ENCODE results near the gene SLC9C2.

SLC9C2 gene

GRCh38 chr1:173561263-173561662 is 41.6 kb downstream of the SLC9C2 start:
- no peak for TF ChIP-seq CTCF (IDR thresholded peaks at IDR 0.05; ENCODE audit: extremely low read depth, insufficient read depth, missing control alignments)
- DNase-seq (ENCODE audit: low spot score) = no peak
- in situ Hi-C loops (cut with MboI; ENCODE audit: low pct_unique_long_range_greater_than_20kb, low sequenced_read_pairs, unreplicated experiment) = no loop called here

- TF ChIP-seq CTCF (IDR thresholded peaks at IDR 0.05; ENCODE audit: extremely low read depth, insufficient read depth, missing control alignments) = no peak
- in situ Hi-C loops (cut with MboI; ENCODE audit: low pct_unique_long_range_greater_than_20kb, low sequenced_read_pairs, unreplicated experiment) = no loop called here
- DNase-seq (ENCODE audit: low spot score) = no peak
Observed at GRCh38 chr1:173560285-173560880, 42.5 kb downstream of the SLC9C2 start.

GRCh38 chr1:173555651-173556305 is 47.1 kb downstream of the SLC9C2 start:
- TF ChIP-seq CTCF (IDR thresholded peaks at IDR 0.05; ENCODE audit: extremely low read depth, insufficient read depth, missing control alignments) = no peak
- in situ Hi-C loops (cut with MboI; ENCODE audit: low pct_unique_long_range_greater_than_20kb, low sequenced_read_pairs, unreplicated experiment) = no loop called here
- DNase-seq (ENCODE audit: low spot score) = no peak

- in situ Hi-C loops (cut with MboI; ENCODE audit: low pct_unique_long_range_greater_than_20kb, low sequenced_read_pairs, unreplicated experiment) = no loop called here
- no peak for TF ChIP-seq CTCF (IDR thresholded peaks at IDR 0.05; ENCODE audit: extremely low read depth, insufficient read depth, missing control alignments)
- no peak for DNase-seq (ENCODE audit: low spot score)
Observed at GRCh38 chr1:173554541-173555250, 48.2 kb downstream of the SLC9C2 start.

- in situ Hi-C loops (cut with MboI; ENCODE audit: low pct_unique_long_range_greater_than_20kb, low sequenced_read_pairs, unreplicated experiment) = no loop called here
- TF ChIP-seq CTCF (IDR thresholded peaks at IDR 0.05; ENCODE audit: extremely low read depth, insufficient read depth, missing control alignments) = no peak
- DNase-seq (ENCODE audit: low spot score) = no peak
Observed at GRCh38 chr1:173554089-173554488, 48.8 kb downstream of the SLC9C2 start.

- in situ Hi-C loops (cut with MboI; ENCODE audit: low pct_unique_long_range_greater_than_20kb, low sequenced_read_pairs, unreplicated experiment) = no loop called here
- no peak for DNase-seq (ENCODE audit: low spot score)
- no peak for TF ChIP-seq CTCF (IDR thresholded peaks at IDR 0.05; ENCODE audit: extremely low read depth, insufficient read depth, missing control alignments)
Observed at GRCh38 chr1:173553312-173553711, 49.6 kb downstream of the SLC9C2 start.
